Smooth muscle cell of the brain vasculature (primary cell): ENCODE data around the gene VAMP8.

Source experiments
- DNase-seq: peaks from one replicate; pipeline ENCODE4 v3.0.0-alpha.2; 2012; ENCODE audit warnings: low read depth, low spot score

VAMP8 gene

DNA sequence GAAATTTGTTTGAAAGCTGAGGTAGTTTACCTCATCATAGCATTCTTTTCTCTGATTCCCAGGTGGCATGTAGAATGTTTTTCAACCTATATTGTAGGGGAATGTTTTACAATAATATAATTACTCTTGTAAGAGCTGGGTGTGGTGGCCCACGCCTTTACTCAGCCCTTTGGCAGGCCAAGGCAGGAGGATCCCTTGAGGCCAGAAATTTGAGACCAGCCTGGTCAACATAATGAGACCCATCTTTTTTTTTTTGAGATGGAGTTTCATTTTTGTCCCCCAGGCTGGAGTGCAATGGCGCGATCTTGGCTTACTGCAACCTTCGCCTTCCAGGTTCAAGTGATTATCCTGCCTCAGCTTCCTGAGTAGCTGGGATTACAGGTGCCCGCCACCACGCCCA, 42.2 kb downstream of the VAMP8 start:
- no peak for DNase-seq

DNA sequence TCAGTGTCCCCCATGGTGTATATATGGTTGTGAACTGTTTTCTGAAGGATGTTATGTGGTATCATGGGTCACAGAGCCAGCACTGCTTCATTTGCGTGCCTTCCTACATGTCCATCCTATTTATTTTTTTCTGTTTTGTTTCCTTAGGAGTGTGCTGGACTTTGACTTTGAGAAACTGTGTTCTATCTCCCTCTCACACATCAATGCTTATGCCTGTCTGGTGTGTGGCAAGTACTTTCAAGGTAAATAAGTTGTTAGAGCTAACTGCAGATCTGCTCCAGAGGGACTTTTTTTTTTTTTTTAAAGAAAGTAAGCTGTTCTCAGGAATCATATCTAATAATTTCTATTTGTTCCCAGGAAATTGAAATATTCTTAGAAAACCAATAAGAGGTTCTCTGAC, 44.0 kb downstream of the VAMP8 start:
- no peak for DNase-seq

DNA sequence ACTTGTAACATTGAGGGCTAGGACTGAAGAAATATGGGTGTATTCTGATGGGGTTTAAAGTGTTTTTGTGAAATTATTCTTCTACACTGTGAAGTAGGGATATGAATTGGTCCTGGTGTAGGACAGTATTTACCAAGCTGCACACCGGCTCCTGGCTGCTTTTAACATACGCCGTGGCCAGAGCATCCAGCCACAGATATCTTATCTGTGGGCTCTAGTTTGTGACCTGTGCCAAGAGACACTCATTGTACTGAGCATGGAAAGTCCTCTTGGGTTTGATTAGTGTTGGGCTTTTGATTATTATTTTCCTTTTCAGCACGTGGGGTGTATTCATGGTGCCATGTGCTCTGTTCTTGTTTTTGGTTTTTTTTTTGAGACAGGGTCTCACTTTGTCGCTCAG, 46.6 kb downstream of the VAMP8 start:
- no peak for DNase-seq

DNA sequence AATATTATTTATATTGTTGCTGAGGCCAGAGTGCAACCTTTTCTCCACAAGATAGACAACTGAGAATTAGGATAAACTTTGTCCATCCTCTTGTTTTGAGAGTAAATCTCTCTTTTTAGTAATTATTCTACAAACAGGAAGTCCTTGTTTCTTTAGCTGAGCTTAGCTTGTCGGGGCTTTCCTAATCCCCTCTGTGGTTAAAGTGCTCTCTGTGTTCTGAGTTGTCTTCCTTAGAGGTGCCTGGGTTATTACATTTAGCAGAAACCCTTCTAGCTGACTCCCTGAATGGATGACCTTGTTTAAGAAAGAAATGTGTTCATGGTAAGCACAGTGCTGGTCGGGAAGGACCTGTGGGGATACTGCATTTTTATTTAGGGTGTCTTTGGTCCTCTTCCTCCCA, 51.3 kb downstream of the VAMP8 start:
- DNase-seq, result no peak

DNA sequence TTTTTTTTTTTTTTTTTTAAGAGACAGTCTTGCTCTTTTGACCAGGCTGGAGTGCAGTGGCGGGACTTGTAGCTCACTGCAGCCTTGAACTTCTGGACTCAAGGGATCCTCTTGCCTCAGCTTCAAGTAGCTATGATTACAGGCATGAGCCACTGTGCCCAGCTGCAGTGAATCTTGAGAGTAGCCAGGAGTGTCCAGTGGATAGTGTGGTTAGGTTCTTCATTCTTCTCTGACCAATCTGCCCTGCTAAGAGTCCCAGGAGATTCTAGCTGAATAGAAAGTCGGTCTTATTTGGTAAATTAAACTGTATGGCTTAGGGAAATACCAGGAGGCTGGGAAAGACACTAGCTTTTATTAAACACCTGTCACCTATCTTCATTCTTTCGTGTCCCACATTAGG, 53.9 kb downstream of the VAMP8 start:
- no peak for DNase-seq
